Neural cell (in vitro differentiated cells): ENCODE measurements around the gene NACA.
"Not testable (repeated sequence)": the region's sequence is repeated elsewhere in the genome, so short reads cannot be mapped to it uniquely, and the experiment has no call there.

Experiments used
- CTCF ChIP-seq: fragments of 450-650 bp; IDR thresholded peaks from 2 replicates; pipeline ENCODE4 v1.5.1; 2014; ENCODE audit warnings: antibody characterized with exemption, mild to moderate bottlenecking, moderate library complexity; ENCODE audit not compliant: poor library complexity, severe bottlenecking
- EP300 ChIP-seq: fragments of 450-650 bp; conservative IDR thresholded peaks from 2 replicates; pipeline ENCODE4 v1.6.1; 2014; ENCODE audit warnings: antibody characterized with exemption, mild to moderate bottlenecking, moderate library complexity; ENCODE audit not compliant: poor library complexity, severe bottlenecking

- not testable (repeated sequence) for TF ChIP-seq CTCF, EP300
Measured at GRCh38 chr12:56750596-56750995, 25.5 kb upstream of the NACA start.
